Stimulated activated CD8-positive, alpha-beta memory T cell treated with anti-CD3 and anti-CD28 coated beads, Interleukin-4, amount 100 ng/mL, for 24 hours (primary cell): Measurements from ENCODE around the gene GNAI3.
"Not testable (repeated sequence)": the region's sequence is repeated elsewhere in the genome, so short reads cannot be mapped to it uniquely, and the experiment has no call there.

Source experiments
- DNase-seq: peaks from one replicate; pipeline ENCODE4 v3.0.0-alpha.2; 2020; ENCODE audit warnings: low read depth

Gene GNAI3

DNA sequence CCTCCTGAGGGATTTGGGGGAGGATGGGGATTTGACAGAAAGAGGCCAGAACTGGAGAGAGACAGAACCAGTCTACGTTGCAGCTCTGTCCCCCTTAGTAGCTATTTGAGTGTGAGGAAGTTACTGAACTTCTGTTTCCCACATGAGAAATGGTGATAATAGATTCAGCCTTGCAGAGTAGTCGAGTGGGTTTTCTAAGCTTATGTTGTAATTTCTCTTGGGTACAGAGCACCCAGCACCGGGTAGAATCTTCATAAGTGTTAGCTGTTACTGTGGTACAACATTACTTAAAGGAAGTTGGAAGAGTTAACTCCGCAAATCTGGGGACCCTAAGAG is 112.2 kb downstream of the GNAI3 start:
- not testable (repeated sequence) for DNase-seq

DNA sequence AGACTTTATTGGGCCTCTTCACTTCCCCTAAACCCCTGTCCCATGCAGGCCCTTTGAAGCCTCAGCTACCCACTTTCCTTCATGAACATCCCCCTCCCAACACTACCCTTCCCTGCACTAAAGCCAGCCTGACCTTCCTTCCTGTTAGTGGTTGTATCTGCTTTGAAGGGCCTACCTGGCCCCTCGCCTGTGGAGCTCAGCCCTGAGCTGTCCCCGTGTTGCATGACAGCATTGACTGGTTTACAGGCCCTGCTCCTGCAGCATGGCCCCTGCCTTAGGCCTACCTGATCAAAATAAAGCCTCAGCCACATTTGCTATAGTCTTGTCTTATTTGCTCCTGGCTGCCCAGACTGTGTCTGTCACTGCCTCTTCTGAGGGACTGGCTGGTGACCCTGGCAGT is 113.0 kb downstream of the GNAI3 start:
- DNase-seq, result no peak

GRCh38 chr1:109664671-109665070 is 116.3 kb downstream of the GNAI3 start:
- no peak for DNase-seq

GRCh38 chr1:109667452-109668122 is 119.2 kb downstream of the GNAI3 start, which contains the start of gene GSTM2:
Gene GSTM2 (plus strand): TSS chr1:109668057. CDS start chr1:109668116, 59 bp downstream.
- peak; percentile 78 for DNase-seq
